Hematopoietic multipotent progenitor cell treated with erythropoietin and hydrocortisone succinate and interleukin-3 and kit ligand, for 8 days (in vitro differentiated cells): ENCODE results near the gene STING1.

Source experiments
- DNase-seq: peaks from one replicate; pipeline ENCODE4 v3.0.0-alpha.2; 2015

The STING1 gene

DNA sequence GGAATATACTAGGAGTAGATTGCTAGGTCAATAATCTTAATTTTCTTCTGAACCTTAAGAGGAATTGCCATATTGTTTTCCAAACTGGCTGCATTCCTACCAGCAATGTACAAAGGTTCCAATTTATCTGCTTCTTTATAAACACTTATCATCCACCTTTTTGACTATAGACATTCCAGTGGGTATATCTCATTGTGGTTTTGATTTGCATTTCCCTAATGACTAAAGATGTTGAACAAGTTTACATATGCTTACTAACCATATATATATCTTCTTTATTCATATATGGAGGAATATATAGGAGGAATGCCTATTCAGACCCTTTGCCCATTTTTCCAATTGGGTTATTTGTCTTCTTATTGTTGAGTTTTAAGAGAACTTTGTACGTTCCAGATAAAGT lies 50.9 kb downstream of the STING1 start:
- DNase-seq, result no peak

DNA sequence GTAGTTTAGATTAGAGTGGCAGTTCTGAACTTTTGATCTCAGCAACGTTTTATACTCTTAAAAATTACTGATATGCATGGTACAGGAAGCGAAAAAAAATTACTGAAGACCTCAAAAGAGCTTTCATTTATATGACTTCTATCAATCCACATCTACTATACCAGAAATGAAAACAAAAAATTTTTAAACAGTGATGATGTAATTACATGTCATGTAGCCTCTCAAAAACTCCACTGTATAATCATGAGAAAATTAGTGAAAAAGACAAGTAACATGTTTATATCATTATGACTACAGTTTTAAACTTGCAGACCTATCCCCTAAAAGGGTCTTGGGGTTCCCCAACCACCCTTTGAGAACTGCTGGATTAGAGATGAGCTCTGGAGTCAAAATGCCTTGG lies 52.5 kb downstream of the STING1 start:
- no peak for DNase-seq

DNA sequence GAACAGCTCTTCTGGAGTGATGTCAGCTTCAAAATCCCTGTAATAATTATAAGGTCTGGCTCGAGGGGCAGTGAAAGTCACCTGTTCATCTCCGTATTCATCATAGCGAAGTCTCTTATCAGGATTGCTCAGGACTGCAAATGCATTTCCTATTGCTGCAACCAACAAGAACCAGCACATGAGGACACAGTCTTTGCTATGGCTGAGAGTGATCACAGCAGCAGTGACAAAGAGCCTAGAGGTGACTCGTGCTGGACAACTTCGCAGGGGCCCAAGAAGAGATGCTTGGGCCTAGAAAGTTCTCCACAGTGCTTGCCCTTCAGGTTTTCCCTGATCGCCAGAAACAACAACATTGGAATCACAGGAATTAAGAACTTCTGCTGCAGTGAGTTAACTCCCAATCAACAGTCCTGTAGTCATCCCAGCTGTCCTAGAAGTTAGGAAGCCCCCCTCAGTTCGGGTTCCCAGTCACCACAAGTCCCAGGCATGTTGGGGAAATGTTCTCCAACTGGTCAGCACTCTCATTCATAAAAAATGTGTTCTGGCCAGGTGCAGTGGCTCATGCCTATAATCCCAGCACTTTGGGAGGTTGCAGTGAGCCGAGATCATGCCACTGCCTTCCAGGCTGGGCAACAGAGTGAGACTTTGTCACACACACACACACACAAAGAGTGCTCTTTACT lies 56.2 kb downstream of the STING1 start:
- no peak for DNase-seq
